Measurements from ENCODE around the gene NDUFA8. TPM values are rescaled to one million over a fixed set of nuclear protein-coding genes. Genes with fewer than 3 reads are reported as not detected.

NDUFA8 gene
- total and polyA plus RNA-seq, 2 experiments from 2014 or later, result 36.6 to 144 TPM

GRCh38 chr9:122201641-122202040 lies 42.1 kb upstream of the NDUFA8 start:
- Histone ChIP-seq H4K20me1 (replicated peaks; ENCODE audit: insufficient read depth) (no peaks in the 10 kb centered on the region), H3K27ac (ENCODE audit: low read depth) (no peak overlapping the region), H3K4me3 (no peak overlapping the region), H2AFZ (no peak overlapping the region), H3K36me3 (ENCODE audit: insufficient read depth) (no peaks in the 10 kb centered on the region), H3K9me2 (ENCODE audit: insufficient read depth) (0 out of 2 replicates have a peak, but pooled peaks cover 5% of the 10 kb centered on the region), H3K4me1 (ENCODE audit: insufficient read depth) (peaks cover 13% of the 10 kb centered on the region), H3K79me2 (replicated peaks; ENCODE audit: insufficient read depth) (no peaks in the 10 kb centered on the region), H3K27me3 (ENCODE audit: insufficient read depth) (no peaks in the 10 kb centered on the region), H3K4me2 (no peak overlapping the region), H3F3A (replicated peaks; ENCODE audit: low read depth) (no peaks in the 10 kb centered on the region)
- peaks cover 20% of the 10 kb centered on the region for H3K4me1 Mint-ChIP-seq
- H3K27ac Mint-ChIP-seq, result no peak overlapping the region
- DNase-seq (ENCODE audit: low spot score), result no peak
- TF ChIP-seq, protein P1, sequence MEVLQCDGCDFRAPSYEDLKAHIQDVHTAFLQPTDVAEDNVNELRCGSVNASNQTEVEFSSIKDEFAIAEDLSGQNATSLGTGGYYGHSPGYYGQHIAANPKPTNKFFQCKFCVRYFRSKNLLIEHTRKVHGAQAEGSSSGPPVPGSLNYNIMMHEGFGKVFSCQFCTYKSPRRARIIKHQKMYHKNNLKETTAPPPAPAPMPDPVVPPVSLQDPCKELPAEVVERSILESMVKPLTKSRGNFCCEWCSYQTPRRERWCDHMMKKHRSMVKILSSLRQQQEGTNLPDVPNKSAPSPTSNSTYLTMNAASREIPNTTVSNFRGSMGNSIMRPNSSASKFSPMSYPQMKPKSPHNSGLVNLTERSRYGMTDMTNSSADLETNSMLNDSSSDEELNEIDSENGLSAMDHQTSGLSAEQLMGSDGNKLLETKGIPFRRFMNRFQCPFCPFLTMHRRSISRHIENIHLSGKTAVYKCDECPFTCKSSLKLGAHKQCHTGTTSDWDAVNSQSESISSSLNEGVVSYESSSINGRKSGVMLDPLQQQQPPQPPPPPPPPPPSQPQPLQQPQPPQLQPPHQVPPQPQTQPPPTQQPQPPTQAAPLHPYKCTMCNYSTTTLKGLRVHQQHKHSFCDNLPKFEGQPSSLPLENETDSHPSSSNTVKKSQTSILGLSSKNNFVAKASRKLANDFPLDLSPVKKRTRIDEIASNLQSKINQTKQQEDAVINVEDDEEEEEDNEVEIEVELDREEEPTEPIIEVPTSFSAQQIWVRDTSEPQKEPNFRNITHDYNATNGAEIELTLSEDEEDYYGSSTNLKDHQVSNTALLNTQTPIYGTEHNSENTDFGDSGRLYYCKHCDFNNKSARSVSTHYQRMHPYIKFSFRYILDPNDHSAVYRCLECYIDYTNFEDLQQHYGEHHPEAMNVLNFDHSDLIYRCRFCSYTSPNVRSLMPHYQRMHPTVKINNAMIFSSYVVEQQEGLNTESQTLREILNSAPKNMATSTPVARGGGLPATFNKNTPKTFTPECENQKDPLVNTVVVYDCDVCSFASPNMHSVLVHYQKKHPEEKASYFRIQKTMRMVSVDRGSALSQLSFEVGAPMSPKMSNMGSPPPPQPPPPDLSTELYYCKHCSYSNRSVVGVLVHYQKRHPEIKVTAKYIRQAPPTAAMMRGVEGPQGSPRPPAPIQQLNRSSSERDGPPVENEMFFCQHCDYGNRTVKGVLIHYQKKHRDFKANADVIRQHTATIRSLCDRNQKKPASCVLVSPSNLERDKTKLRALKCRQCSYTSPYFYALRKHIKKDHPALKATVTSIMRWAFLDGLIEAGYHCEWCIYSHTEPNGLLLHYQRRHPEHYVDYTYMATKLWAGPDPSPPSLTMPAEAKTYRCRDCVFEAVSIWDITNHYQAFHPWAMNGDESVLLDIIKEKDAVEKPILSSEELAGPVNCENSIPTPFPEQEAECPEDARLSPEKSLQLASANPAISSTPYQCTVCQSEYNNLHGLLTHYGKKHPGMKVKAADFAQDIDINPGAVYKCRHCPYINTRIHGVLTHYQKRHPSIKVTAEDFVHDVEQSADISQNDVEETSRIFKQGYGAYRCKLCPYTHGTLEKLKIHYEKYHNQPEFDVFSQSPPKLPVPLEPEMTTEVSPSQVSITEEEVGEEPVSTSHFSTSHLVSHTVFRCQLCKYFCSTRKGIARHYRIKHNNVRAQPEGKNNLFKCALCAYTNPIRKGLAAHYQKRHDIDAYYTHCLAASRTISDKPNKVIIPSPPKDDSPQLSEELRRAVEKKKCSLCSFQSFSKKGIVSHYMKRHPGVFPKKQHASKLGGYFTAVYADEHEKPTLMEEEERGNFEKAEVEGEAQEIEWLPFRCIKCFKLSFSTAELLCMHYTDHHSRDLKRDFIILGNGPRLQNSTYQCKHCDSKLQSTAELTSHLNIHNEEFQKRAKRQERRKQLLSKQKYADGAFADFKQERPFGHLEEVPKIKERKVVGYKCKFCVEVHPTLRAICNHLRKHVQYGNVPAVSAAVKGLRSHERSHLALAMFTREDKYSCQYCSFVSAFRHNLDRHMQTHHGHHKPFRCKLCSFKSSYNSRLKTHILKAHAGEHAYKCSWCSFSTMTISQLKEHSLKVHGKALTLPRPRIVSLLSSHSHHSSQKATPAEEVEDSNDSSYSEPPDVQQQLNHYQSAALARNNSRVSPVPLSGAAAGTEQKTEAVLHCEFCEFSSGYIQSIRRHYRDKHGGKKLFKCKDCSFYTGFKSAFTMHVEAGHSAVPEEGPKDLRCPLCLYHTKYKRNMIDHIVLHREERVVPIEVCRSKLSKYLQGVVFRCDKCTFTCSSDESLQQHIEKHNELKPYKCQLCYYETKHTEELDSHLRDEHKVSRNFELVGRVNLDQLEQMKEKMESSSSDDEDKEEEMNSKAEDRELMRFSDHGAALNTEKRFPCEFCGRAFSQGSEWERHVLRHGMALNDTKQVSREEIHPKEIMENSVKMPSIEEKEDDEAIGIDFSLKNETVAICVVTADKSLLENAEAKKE (CRISPR knock-in tag; IDR thresholded peaks at IDR 0.05), result no peak
- TF ChIP-seq NANOG (IDR thresholded peaks at IDR 0.05; ENCODE audit: borderline replicate concordance), result no peak
- no peak for TF ChIP-seq EZH2 (IDR thresholded peaks at IDR 0.05; ENCODE audit: low read depth, unreplicated experiment)
- TF ChIP-seq, protein P2, sequence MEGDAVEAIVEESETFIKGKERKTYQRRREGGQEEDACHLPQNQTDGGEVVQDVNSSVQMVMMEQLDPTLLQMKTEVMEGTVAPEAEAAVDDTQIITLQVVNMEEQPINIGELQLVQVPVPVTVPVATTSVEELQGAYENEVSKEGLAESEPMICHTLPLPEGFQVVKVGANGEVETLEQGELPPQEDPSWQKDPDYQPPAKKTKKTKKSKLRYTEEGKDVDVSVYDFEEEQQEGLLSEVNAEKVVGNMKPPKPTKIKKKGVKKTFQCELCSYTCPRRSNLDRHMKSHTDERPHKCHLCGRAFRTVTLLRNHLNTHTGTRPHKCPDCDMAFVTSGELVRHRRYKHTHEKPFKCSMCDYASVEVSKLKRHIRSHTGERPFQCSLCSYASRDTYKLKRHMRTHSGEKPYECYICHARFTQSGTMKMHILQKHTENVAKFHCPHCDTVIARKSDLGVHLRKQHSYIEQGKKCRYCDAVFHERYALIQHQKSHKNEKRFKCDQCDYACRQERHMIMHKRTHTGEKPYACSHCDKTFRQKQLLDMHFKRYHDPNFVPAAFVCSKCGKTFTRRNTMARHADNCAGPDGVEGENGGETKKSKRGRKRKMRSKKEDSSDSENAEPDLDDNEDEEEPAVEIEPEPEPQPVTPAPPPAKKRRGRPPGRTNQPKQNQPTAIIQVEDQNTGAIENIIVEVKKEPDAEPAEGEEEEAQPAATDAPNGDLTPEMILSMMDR (conservative IDR thresholded peaks at IDR 0.05; ENCODE audit: low read depth in 2 of 2), result no peak
- TF ChIP-seq ZNF331 (CRISPR knock-in tag; IDR thresholded peaks at IDR 0.05; ENCODE audit: low read depth), result no peak
- TF ChIP-seq CREB1 (CRISPR knock-in tag; IDR thresholded peaks at IDR 0.05; ENCODE audit: low read depth), result no peak
- TF ChIP-seq, protein P3, sequence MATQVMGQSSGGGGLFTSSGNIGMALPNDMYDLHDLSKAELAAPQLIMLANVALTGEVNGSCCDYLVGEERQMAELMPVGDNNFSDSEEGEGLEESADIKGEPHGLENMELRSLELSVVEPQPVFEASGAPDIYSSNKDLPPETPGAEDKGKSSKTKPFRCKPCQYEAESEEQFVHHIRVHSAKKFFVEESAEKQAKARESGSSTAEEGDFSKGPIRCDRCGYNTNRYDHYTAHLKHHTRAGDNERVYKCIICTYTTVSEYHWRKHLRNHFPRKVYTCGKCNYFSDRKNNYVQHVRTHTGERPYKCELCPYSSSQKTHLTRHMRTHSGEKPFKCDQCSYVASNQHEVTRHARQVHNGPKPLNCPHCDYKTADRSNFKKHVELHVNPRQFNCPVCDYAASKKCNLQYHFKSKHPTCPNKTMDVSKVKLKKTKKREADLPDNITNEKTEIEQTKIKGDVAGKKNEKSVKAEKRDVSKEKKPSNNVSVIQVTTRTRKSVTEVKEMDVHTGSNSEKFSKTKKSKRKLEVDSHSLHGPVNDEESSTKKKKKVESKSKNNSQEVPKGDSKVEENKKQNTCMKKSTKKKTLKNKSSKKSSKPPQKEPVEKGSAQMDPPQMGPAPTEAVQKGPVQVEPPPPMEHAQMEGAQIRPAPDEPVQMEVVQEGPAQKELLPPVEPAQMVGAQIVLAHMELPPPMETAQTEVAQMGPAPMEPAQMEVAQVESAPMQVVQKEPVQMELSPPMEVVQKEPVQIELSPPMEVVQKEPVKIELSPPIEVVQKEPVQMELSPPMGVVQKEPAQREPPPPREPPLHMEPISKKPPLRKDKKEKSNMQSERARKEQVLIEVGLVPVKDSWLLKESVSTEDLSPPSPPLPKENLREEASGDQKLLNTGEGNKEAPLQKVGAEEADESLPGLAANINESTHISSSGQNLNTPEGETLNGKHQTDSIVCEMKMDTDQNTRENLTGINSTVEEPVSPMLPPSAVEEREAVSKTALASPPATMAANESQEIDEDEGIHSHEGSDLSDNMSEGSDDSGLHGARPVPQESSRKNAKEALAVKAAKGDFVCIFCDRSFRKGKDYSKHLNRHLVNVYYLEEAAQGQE (IDR thresholded peaks at IDR 0.05; ENCODE audit: unreplicated experiment), result no peak
- TF ChIP-seq EZH2phosphoT487 (IDR thresholded peaks at IDR 0.05; ENCODE audit: unreplicated experiment), result no peak
- TF ChIP-seq JUNB (IDR thresholded peaks at IDR 0.05; ENCODE audit: unreplicated experiment), result no peak
- TF ChIP-seq STAT1 (IDR thresholded peaks at IDR 0.05; ENCODE audit: unreplicated experiment), result no peak
- no peak for TF ChIP-seq ZNF114 (CRISPR knock-in tag; IDR thresholded peaks at IDR 0.05)
- TF ChIP-seq ETS1 (IDR thresholded peaks at IDR 0.05), result no peak
- no peak for TF ChIP-seq POLR2AphosphoS5 (IDR thresholded peaks at IDR 0.05; ENCODE audit: low read depth)
- no peaks in the 10 kb centered on the region; the same call in 2 of the 3 replicates for H3K9me3 Mint-ChIP-seq
- peaks cover 6% of the 10 kb centered on the region for H3K27me3 Mint-ChIP-seq (ENCODE audit: insufficient read depth, low read depth, poor library complexity)
- H3K4me3 Mint-ChIP-seq, result no peak overlapping the region
- H3K36me3 Mint-ChIP-seq (ENCODE audit: low read depth), result no peaks in the 10 kb centered on the region
- no peak for ATAC-seq

All from GM23338 (cell line).